GM12878 (cell line): ENCODE results near the gene PLA2G3. TPM values are rescaled to one million over a fixed set of nuclear protein-coding genes. Genes with fewer than 3 reads are reported as not detected.

ENCODE experiments used
- ATAC-seq: fragments of 200-7000 bp; cut with Tn5 transposase; 3 replicates; pipeline ENCODE4 v1.9.1; 2020; ENCODE audit warnings: mild to moderate bottlenecking, moderate library complexity
- BruUV-seq: library from RNA; stranded (reverse); fragments of 400-500 nt; replicated peaks from 2 replicates; lab custom pipeline; 2021; lab: Mats Ljungman, UMichigan
- CTCF ChIA-PET: fragments of 300-600 bp; sonication (Branson Sonifier 250); formaldehyde crosslinking; extraction: SDS; loops from one replicate; lab custom pipeline; 2021; ENCODE audit warnings: inconsistent platforms; lab: Yijun Ruan, JAX
- POLR2A ChIA-PET: fragments of 350-600 bp; formaldehyde crosslinking; extraction: SDS; loops from one replicate; lab custom pipeline; 2021; ENCODE audit warnings: inconsistent platforms; lab: Charles Lee
- RAD21 ChIA-PET: fragments of 300-600 bp; sonication (Branson Sonifier 250); formaldehyde crosslinking; loops from one replicate; lab custom pipeline; 2023; ENCODE audit warnings: antibody characterized with exemption; ENCODE audit not compliant: unreplicated experiment; lab: Charles Lee
- SMC1A ChIA-PET: fragments of 300-600 bp; sonication (Branson Sonifier 250); formaldehyde crosslinking; loops from one replicate; lab custom pipeline; 2023; ENCODE audit not compliant: unreplicated experiment, uncharacterized antibody; lab: Charles Lee
- DNase-seq: peaks from one replicate; pipeline ENCODE4 v3.0.0-alpha.2; 2011; ENCODE audit warnings: low read depth, low spot score
- FAIRE-seq: peaks from 3 replicates; lab custom pipeline; 2011; peaks lifted over from hg19 to GRCh38; lab: Jason Lieb, UNC
- H2AFZ ChIP-seq: 2 replicates; pipeline ENCODE4 v1.6.0; 2011; ENCODE audit warnings: low read depth, low read length, control low read depth; ENCODE audit not compliant: control insufficient read depth
- H3K27ac ChIP-seq: 2 replicates; pipeline ENCODE4 v1.5.1; 2011; ENCODE audit warnings: control low read depth; ENCODE audit not compliant: control insufficient read depth, insufficient read depth
- H3K27me3 ChIP-seq, 2 experiments: replicated peaks in 1 of 2; 2 replicates each; pipeline versions ENCODE4 v1.6.0 to v1.6.1; 2011; ENCODE audit warnings: low read length in 1 of 2; ENCODE audit not compliant: control insufficient read depth in 2 of 2, insufficient read depth in 2 of 2
- H3K36me3 ChIP-seq, 2 experiments: 2 replicates each; pipeline ENCODE4 v1.5.1; 2011; ENCODE audit warnings: low read length in 1 of 2; ENCODE audit not compliant: control insufficient read depth in 2 of 2, insufficient read depth in 2 of 2
- H3K4me1 ChIP-seq: 2 replicates; pipeline ENCODE4 v1.6.1; 2011; ENCODE audit warnings: mild to moderate bottlenecking, low read length, moderate library complexity, mixed read lengths; ENCODE audit not compliant: control insufficient read depth, insufficient read depth
- H3K4me2 ChIP-seq: 2 replicates; pipeline ENCODE4 v1.6.0; 2011; ENCODE audit warnings: control low read depth; ENCODE audit not compliant: control insufficient read depth, insufficient read depth
- H3K4me3 ChIP-seq: fragments of 200-600 bp; sonication (generic); 2 replicates; pipeline ENCODE4 v1.5.1; 2016
- H3K79me2 ChIP-seq: 2 replicates; pipeline ENCODE4 v1.6.0; 2011; ENCODE audit warnings: low read length; ENCODE audit not compliant: control insufficient read depth, insufficient read depth
- H3K9ac ChIP-seq: 2 replicates; pipeline ENCODE4 v1.8.0; 2011; ENCODE audit warnings: low read length, control low read depth, mixed read lengths; ENCODE audit not compliant: control insufficient read depth, insufficient read depth
- H3K9me3 ChIP-seq: replicated peaks from 3 replicates; pipeline ENCODE4 v1.5.1; 2011; ENCODE audit warnings: mild to moderate bottlenecking, low read length; ENCODE audit not compliant: control insufficient read depth, insufficient read depth
- H4K20me1 ChIP-seq: 2 replicates; pipeline ENCODE4 v1.6.0; 2011; ENCODE audit not compliant: control insufficient read depth, insufficient read depth
- GATAD2B ChIP-seq: fragments of 450-650 bp; conservative IDR thresholded peaks from 2 replicates; pipeline ENCODE4 v1.6.1; 2017; ENCODE audit warnings: low read depth, mild to moderate bottlenecking, moderate library complexity
- IRF3 ChIP-seq: fragments of 450-650 bp; IDR thresholded peaks from 2 replicates; pipeline ENCODE4 v1.6.1; 2014; ENCODE audit warnings: mild to moderate bottlenecking
- LARP7 ChIP-seq: fragments of 450-650 bp; IDR thresholded peaks from 2 replicates; pipeline ENCODE4 v1.6.1; 2017; ENCODE audit warnings: mild to moderate bottlenecking
- RAD51 ChIP-seq: fragments of 450-650 bp; IDR thresholded peaks from 2 replicates; pipeline ENCODE4 v1.6.1; 2016; ENCODE audit warnings: moderate library complexity, mild to moderate bottlenecking, inconsistent platforms
- RBBP5 ChIP-seq: fragments of 200-600 bp; sonication (generic); conservative IDR thresholded peaks from 2 replicates; pipeline ENCODE4 v1.6.1; 2016
- ZBED1 ChIP-seq: IDR thresholded peaks from 2 replicates; pipeline ENCODE4 v1.6.1; 2016; ENCODE audit warnings: borderline replicate concordance
- WGBS: methylation state at CpG from one replicate; pipeline ENCODE4 v1.1.6; 2016; ENCODE audit warnings: low lambda C conversion rate; ENCODE audit not compliant: insufficient replicate concordance, insufficient coverage; ENCODE audit errors: missing lambda C conversion rate; 5-methylcytosine and 5-hydroxymethylcytosine counted together
- in situ Hi-C: fragments of 300-500 bp; cut with MboI; formaldehyde crosslinking; loops from 9 replicates; pipeline ENCODE4 v1.14.3; 2018; ENCODE audit warnings: mixed read lengths
- intact Hi-C: fragments of 100-400 bp; cut with micrococcal nuclease; formaldehyde crosslinking; loops from one replicate; pipeline ENCODE4 v1.14.2; 2022; ENCODE audit not compliant: unreplicated experiment
- polyA plus RNA-seq, 11 experiments: library from polyadenylated mRNA; depleted of rRNA in 4 of 11; unstranded in 6 of 11; stranded (reverse) in 5 of 11; fragments of >200 nt; fragmentation: Nextera tagmentation in 4 of 11; fragmentation: Illumina TruSeq in 1 of 11; extraction: Ambion mirVana in 4 of 11; extraction: Trizol in 1 of 11; gene quantifications; 1 replicate in 1 of 11; 2 replicates in 10 of 11; pipeline versions ENCODE4 v1.2.1 to v1.2.3, GENCODE V29; 2011 to 2016; ENCODE audit warnings: inconsistent platforms in 2 of 11, missing spikeins in 2 of 11, low read depth in 1 of 11
- total RNA-seq, 4 experiments: library from RNA; depleted of rRNA in 3 of 4; stranded (reverse); fragments of >200 nt in 3 of 4; fragmentation: Illumina TruSeq in 1 of 4; extraction: Trizol in 1 of 4; gene quantifications; 2 replicates each; pipeline versions ENCODE4 v1.2.1 to v1.2.3, GENCODE V29; 2013 to 2021
- TF ChIP-seq, protein P1 (sequence below): IDR thresholded peaks from 2 replicates; pipeline ENCODE4 v1.6.1; 2011; ENCODE audit warnings: mild to moderate bottlenecking, low read depth, low read length, moderate library complexity; ENCODE audit not compliant: insufficient replicate concordance
- TF ChIP-seq, protein P2 (sequence below): fragments of 450-650 bp; IDR thresholded peaks from 2 replicates; pipeline ENCODE4 v1.6.1; 2018; ENCODE audit warnings: mild to moderate bottlenecking, low read depth, moderate library complexity; ENCODE audit not compliant: partially characterized antibody
- TF ChIP-seq, protein P3 (sequence below): fragments of 450-650 bp; conservative IDR thresholded peaks from 2 replicates; pipeline ENCODE4 v1.6.1; 2017; ENCODE audit warnings: mild to moderate bottlenecking, moderate library complexity

Gene PLA2G3
- total and polyA plus RNA-seq, 10 of the 15 experiments (the other 5 are each of a cell fraction or from before 2014, with no cell fraction given): 0.04 TPM; not detected in 9

DNA sequence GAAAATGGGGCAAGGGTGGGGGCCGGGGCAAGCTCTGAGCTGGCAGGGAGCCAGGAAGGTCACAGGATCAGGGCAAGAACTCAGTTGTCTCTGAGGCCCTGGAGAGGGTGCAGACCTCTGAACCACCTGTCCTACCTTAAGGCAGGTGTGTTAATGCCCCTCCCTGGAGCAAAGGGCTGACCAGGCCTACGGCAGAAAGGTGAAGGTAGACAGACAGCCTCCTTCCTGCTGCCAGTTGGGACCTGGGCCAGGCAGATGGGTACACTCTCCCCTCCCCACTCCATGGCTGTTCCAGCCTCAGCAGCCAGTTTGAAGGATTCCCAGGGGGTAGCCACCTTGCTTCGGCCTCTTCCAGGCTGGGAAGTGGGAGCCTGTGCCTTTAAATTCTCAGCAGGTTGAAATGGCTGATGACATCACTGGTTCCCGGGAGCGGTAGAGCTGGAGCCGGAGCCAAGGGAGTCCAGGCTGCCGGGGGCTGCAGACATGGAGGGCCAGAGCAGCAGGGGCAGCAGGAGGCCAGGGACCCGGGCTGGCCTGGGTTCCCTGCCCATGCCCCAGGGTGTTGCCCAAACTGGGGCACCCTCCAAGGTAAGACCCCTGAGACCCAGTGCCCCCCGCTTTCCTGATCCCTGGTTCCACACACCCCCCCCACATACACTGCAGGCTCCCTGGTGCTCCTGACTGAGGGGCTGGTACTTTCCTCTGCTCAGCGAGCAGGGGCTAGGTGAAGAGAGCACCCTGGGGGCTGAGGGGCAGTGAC is 17.6 kb downstream of the PLA2G3 start, which contains the start of gene INPP5J:
Gene INPP5J (plus strand): TSS at position 435 of the 760 bp plus-strand sequence. CDS start 49 bp downstream, at position 484.
- no peaks in the 10 kb centered on the region for H3K79me2 ChIP-seq
- H3K4me2 ChIP-seq: no peak within 1 kb of the TSS
- no peaks in the 10 kb centered on the region for H3K36me3 ChIP-seq
- H3K9ac ChIP-seq: no peak within 1 kb of the TSS
- no peak within 1 kb of the TSS for H2AFZ ChIP-seq
- ChIA-PET POLR2A (no interaction called here), RAD21 (no interaction called here), CTCF (no interaction called here), SMC1A (no interaction called here)
- no peaks in the 10 kb centered on the region for H4K20me1 ChIP-seq
- 44% methylated on average over 10 of the region's 10 CpGs for WGBS
- no peaks in the 10 kb centered on the region for H3K4me1 ChIP-seq
- intact Hi-C loops (no loop called here), in situ Hi-C loops (no loop called here)
- FAIRE-seq (no peak), ATAC-seq (no peak), DNase-seq (no peak)
- H3K27ac ChIP-seq: no peak within 1 kb of the TSS
- TF ChIP-seq ZBED1: no peak
- TF ChIP-seq LARP7: no peak
- TF ChIP-seq RAD51: no peak
- no peak within 1 kb of the TSS for H3K4me3 ChIP-seq
- no peaks in the 10 kb centered on the region for H3K27me3 ChIP-seq
- no peaks in the 10 kb centered on the region for H3K9me3 ChIP-seq
- no TSS peak for BruUV-seq

GRCh38 chr22:31122196-31122531 is 18.1 kb downstream of the PLA2G3 start:
- no peaks in the 10 kb centered on the region for H3K27me3 ChIP-seq
- no peak overlapping the region for H3K4me2 ChIP-seq
- intact Hi-C loops: no loop called here
- no peak overlapping the region for H2AFZ ChIP-seq
- H3K4me3 ChIP-seq: no peak overlapping the region
- in situ Hi-C loops: no loop called here
- RAD21 ChIA-PET: no interaction called here
- no peaks in the 10 kb centered on the region for H3K4me1 ChIP-seq
- no peaks in the 10 kb centered on the region for H4K20me1 ChIP-seq
- no TSS peak for BruUV-seq
- CTCF ChIA-PET: no interaction called here
- ATAC-seq (no peak), DNase-seq (no peak), FAIRE-seq (no peak)
- no peaks in the 10 kb centered on the region for H3K9me3 ChIP-seq
- SMC1A ChIA-PET: no interaction called here
- POLR2A ChIA-PET: no interaction called here
- no peaks in the 10 kb centered on the region for H3K36me3 ChIP-seq
- no peak overlapping the region for H3K27ac ChIP-seq
- no peak overlapping the region for H3K9ac ChIP-seq
- WGBS: 44% methylated on average over 2 of the region's 2 CpGs
- H3K79me2 ChIP-seq: no peaks in the 10 kb centered on the region
- TF ChIP-seq GATAD2B (no peak), RBBP5 (no peak), IRF3 (no peak), LARP7 (no peak)
- TF ChIP-seq, protein P1, sequence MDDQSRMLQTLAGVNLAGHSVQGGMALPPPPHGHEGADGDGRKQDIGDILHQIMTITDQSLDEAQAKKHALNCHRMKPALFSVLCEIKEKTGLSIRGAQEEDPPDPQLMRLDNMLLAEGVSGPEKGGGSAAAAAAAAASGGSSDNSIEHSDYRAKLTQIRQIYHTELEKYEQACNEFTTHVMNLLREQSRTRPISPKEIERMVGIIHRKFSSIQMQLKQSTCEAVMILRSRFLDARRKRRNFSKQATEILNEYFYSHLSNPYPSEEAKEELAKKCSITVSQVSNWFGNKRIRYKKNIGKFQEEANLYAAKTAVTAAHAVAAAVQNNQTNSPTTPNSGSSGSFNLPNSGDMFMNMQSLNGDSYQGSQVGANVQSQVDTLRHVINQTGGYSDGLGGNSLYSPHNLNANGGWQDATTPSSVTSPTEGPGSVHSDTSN: no peak
- TF ChIP-seq, protein P2, sequence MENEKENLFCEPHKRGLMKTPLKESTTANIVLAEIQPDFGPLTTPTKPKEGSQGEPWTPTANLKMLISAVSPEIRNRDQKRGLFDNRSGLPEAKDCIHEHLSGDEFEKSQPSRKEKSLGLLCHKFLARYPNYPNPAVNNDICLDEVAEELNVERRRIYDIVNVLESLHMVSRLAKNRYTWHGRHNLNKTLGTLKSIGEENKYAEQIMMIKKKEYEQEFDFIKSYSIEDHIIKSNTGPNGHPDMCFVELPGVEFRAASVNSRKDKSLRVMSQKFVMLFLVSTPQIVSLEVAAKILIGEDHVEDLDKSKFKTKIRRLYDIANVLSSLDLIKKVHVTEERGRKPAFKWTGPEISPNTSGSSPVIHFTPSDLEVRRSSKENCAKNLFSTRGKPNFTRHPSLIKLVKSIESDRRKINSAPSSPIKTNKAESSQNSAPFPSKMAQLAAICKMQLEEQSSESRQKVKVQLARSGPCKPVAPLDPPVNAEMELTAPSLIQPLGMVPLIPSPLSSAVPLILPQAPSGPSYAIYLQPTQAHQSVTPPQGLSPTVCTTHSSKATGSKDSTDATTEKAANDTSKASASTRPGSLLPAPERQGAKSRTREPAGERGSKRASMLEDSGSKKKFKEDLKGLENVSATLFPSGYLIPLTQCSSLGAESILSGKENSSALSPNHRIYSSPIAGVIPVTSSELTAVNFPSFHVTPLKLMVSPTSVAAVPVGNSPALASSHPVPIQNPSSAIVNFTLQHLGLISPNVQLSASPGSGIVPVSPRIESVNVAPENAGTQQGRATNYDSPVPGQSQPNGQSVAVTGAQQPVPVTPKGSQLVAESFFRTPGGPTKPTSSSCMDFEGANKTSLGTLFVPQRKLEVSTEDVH: no peak
- TF ChIP-seq, protein P3, sequence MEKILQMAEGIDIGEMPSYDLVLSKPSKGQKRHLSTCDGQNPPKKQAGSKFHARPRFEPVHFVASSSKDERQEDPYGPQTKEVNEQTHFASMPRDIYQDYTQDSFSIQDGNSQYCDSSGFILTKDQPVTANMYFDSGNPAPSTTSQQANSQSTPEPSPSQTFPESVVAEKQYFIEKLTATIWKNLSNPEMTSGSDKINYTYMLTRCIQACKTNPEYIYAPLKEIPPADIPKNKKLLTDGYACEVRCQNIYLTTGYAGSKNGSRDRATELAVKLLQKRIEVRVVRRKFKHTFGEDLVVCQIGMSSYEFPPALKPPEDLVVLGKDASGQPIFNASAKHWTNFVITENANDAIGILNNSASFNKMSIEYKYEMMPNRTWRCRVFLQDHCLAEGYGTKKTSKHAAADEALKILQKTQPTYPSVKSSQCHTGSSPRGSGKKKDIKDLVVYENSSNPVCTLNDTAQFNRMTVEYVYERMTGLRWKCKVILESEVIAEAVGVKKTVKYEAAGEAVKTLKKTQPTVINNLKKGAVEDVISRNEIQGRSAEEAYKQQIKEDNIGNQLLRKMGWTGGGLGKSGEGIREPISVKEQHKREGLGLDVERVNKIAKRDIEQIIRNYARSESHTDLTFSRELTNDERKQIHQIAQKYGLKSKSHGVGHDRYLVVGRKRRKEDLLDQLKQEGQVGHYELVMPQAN: no peak
